ENCODE results near the gene NAPB.

- TF ChIP-seq POLR2AphosphoS5 (IDR thresholded peaks at IDR 0.05; ENCODE audit: low read depth, low read length) = no peak
- TF ChIP-seq SIN3A (IDR thresholded peaks at IDR 0.05; ENCODE audit: borderline replicate concordance, insufficient read depth, low read length) = no peak
- TF ChIP-seq TAF1 (IDR thresholded peaks at IDR 0.05; ENCODE audit: borderline replicate concordance, insufficient read depth, low read length) = no peak
- TF ChIP-seq REST (IDR thresholded peaks at IDR 0.05; ENCODE audit: insufficient read depth in 1 of 2, low read depth in 2 of 2, low read length in 2 of 2) = no peak
- no peak for TF ChIP-seq FOXP2 (optimal IDR thresholded peaks at IDR 0.05; ENCODE audit: borderline replicate concordance, extremely low read depth, extremely low read length, insufficient read depth)
These were observed 1.7 kb downstream of the NAPB start for GRCh38 chr20:23419657-23419994.
